CD4-positive, alpha-beta T cell treated with Interleukin-2 at 100 ng/mL for 4 hours (primary cell): Measurements from ENCODE around the gene FASTK.

ENCODE experiments used
- DNase-seq: peaks from one replicate; pipeline ENCODE4 v3.0.0-alpha.2; 2020; ENCODE audit warnings: low spot score

Gene FASTK

GRCh38 chr7:151080522-151081169 is at the start of gene FASTK:
Gene FASTK, minus strand, starts transcription at chr7:151080809. Its CDS starts 43 bp downstream, at chr7:151080766.
- DNase-seq, result peak; percentile 87

GRCh38 chr7:151129960-151130591 is 49.5 kb upstream of the FASTK start:
- no peak for DNase-seq

GRCh38 chr7:151129117-151129959 is 48.7 kb upstream of the FASTK start:
- no peak for DNase-seq

- no peak for DNase-seq
Observed at GRCh38 chr7:151128716-151129115, 48.1 kb upstream of the FASTK start.

GRCh38 chr7:151128144-151128543 is 47.5 kb upstream of the FASTK start:
- no peak for DNase-seq

GRCh38 chr7:151126491-151127137 is 46.0 kb upstream of the FASTK start:
- DNase-seq, result no peak

GRCh38 chr7:151125846-151126481 is 45.4 kb upstream of the FASTK start:
- DNase-seq, result no peak

GRCh38 chr7:151125470-151125845 is 44.8 kb upstream of the FASTK start:
- DNase-seq, result no peak

GRCh38 chr7:151124899-151125399 is 44.3 kb upstream of the FASTK start:
- DNase-seq, result no peak

GRCh38 chr7:151124481-151124880 is 43.9 kb upstream of the FASTK start:
- no peak for DNase-seq

- peak; percentile 87 for DNase-seq
Observed at GRCh38 chr7:151123822-151124464, 43.3 kb upstream of the FASTK start.

GRCh38 chr7:151123158-151123821 is 42.7 kb upstream of the FASTK start:
- no peak for DNase-seq

GRCh38 chr7:151122796-151123157 is 42.2 kb upstream of the FASTK start:
- no peak for DNase-seq

GRCh38 chr7:151122276-151122675 is 41.7 kb upstream of the FASTK start:
- DNase-seq, result no peak

GRCh38 chr7:151121380-151122170 is 41.0 kb upstream of the FASTK start:
- no peak for DNase-seq

GRCh38 chr7:151120896-151121295 is 40.3 kb upstream of the FASTK start:
- no peak for DNase-seq

GRCh38 chr7:151119902-151120301 is 39.3 kb upstream of the FASTK start:
- no peak for DNase-seq

- no peak for DNase-seq
Observed at GRCh38 chr7:151119055-151119415, 38.4 kb upstream of the FASTK start.

GRCh38 chr7:151118108-151119054 is 37.8 kb upstream of the FASTK start:
- no peak for DNase-seq
